Stimulated activated CD4-positive, alpha-beta T cell treated with anti-CD3 and anti-CD28 coated beads, Interleukin-2, amount 100 ng/mL, for 24 hours (primary cell): ENCODE measurements around the gene SLC10A7.

ENCODE experiments used
- DNase-seq, 2 donors: peaks; one replicate each; pipeline ENCODE4 v3.0.0-alpha.2; 2020

Gene SLC10A7

DNA sequence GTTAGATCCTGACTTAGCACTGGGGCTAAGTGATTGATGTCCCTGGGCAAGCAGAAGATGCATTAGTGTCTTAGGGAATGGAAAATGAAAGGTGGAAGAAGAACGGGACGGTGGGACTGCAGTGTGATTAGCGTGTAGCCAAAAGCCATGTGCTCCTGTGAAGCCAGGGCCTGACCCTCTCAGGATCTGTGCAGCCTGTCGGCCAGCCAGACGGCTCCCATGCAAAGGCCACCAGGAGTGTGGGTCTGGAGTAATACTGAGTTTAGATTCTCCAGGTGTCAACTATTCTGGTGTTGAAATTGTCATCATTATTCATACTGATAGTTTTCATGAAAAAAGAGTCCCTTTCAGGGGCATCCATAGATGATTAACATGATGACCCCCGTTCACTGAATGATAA, 275.4 kb downstream of the SLC10A7 start:
- DNase-seq: no peak

DNA sequence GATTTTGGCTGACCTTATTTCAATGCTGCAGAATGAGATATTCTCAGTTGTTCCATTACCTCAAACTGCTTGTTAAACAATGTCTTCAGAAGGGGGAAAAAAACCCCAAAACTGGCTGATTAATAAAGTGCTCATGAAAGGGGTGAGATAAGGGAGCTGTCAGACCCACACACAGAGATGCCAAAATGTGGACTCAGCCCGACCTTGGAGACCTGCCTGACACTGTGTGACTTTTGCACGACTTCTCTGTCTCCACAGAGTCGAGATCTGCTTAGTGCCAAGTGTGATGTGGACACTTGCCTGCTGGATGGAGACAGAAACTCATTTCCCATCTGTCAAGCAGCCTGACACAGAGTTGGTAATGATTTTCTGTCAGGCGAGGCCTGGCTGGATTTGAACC, 275.9 kb downstream of the SLC10A7 start:
- DNase-seq: no peak

DNA sequence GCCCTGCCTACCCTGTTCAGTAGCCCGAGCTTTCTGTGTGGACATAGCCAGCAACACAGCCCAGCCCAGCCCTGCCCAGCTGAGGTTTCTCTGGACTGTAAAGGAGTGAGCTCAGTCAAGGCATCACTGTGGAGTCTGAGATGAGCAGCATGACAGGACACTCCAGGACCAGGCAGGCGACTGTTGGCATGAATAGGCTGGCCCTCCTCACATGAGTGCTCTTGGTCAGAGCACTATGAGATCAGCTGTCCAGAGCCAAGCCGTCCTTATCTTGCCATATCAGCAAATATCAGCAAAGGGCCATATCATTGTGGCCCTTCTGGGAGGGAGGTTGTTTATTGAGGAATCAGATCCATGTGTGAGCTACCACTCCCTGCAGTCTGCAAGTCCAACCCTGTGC, 276.5 kb downstream of the SLC10A7 start:
- no peak for DNase-seq

- no peak for DNase-seq
These were observed 277.2 kb downstream of the SLC10A7 start for GRCh38 chr4:146244496-146244895.

DNA sequence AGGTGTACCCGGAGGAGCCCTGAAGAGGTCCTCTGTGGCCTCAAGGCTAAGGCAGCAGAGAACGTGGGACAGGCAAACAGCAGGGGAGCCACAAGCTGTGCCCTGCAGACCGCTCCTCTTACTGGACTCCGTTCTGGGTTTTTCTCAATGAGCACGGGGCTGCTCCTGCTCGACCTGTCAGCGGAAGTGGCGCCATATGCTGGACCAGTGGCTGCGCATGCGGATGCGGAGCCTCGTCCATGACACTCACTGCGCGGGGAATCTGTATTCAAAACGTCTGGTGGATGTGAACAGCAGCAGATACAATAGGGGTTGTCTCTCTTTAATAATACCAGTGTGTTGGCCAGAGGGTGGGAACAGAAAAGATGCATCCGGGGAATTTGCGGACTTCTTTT, 277.9 kb downstream of the SLC10A7 start:
- DNase-seq: no peak

DNA sequence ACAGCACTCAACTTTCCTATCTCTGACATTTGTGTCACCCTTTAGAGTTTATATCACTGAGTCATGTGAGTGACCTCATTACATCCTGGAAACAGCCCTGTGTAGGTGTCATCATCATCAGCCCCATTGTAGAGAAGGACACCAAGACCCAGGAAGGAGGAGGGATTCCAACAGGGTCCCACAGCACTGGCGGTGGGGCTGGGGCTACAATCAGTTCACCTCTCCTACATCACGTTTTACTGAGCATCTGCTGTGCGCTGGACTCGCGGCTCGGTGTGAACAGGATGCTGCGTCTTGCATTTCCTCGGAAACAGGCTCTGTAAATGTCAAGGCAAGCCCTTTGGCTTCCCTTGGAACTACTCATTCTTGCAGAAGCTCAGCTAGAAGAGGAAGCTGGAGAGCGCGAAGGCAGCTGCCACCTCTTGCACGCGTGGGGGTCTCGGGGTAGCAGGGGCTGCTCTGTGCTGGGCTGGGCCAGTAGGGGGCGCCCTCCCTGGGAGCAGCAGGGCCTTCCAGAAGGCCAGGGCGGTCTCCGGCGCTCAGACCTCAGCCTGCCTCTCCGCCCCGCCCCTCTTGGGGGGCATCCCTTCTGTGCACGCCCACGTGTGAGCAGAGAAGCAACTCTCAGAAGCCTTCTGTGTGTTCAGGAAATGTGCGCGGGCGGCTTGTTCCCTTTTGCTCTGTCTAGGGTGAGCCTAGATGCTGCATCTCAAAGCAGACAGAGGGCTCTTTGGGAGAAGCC, 278.4 kb downstream of the SLC10A7 start:
- peak; percentile 56 to 75 for DNase-seq

GRCh38 chr4:146238107-146238506, 283.6 kb downstream of the SLC10A7 start:
- no peak for DNase-seq

DNA sequence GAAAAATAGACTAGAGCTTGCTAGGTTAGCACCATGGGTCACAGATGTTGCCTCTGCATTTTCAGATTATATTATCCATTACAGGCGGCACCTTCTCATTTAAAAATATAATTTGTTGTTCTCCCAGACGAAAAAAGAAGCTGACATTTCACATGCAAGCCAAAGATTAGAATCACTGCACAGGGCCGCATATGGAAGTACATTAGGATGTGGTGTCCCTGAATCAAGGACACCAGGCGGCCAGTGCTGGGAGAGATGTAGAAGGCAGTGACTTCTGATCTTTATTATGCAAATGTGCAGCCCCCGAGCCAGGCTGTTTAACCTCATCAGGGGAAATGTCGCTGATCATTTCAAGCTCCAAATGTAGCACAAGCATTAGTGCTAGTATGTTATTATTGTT, 284.6 kb downstream of the SLC10A7 start:
- no peak for DNase-seq

- DNase-seq: no peak
These were observed 285.5 kb downstream of the SLC10A7 start for GRCh38 chr4:146236216-146236615.

GRCh38 chr4:146235654-146236177, 286.0 kb downstream of the SLC10A7 start:
- DNase-seq: no peak

GRCh38 chr4:146232131-146232722, 289.5 kb downstream of the SLC10A7 start:
- no peak for DNase-seq

DNA sequence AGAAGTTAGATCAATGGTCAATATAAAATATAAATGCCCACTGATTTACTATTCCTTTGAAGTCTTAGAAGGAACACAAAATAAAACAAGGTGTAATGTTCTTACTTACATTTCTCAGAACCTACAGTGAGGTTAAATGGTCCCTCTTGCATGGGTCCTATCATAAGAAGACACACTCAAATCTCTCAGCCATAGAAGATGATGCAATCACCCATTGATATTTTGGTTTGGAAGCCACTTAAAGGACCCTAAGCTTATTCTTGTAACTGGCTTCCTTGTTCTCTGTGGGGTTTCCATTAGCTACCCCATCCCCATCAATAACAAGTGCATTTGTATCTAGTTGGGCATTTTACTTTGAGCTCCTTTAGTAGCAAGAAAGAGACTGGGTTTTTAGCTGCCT, 292.3 kb downstream of the SLC10A7 start:
- DNase-seq: no peak

- DNase-seq: no peak
These were observed 297.3 kb downstream of the SLC10A7 start for GRCh38 chr4:146224326-146224966.

- no peak for DNase-seq
These were observed 299.4 kb downstream of the SLC10A7 start for GRCh38 chr4:146222313-146222712.

DNA sequence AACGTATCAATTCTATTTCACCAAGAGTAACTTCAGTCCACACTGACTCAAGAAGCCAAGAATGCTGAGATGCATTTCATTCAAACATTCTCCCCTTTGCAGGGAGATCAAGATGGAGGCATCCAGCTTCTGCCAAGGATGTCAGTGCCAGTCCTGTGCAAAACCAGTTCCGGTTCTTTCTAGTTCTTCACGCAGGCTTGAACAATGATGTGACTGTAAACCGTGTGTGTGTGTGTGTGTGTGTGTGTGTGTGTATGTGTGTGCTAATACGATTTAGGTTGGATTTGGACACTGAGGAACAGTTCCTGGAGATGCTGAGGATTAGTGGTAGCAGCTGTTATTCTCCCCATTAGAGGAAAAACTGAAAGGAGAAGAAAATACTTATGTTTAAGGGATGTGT, 307.5 kb downstream of the SLC10A7 start, which contains the start of gene REELD1:
Gene REELD1 (plus strand): TSS at position 301 of the 400 bp plus-strand sequence. CDS start 2,415 bp downstream, outside the sequence.
- no peak for DNase-seq

- no peak for DNase-seq
These were observed 309.0 kb downstream of the SLC10A7 start for GRCh38 chr4:146212781-146213180.

DNA sequence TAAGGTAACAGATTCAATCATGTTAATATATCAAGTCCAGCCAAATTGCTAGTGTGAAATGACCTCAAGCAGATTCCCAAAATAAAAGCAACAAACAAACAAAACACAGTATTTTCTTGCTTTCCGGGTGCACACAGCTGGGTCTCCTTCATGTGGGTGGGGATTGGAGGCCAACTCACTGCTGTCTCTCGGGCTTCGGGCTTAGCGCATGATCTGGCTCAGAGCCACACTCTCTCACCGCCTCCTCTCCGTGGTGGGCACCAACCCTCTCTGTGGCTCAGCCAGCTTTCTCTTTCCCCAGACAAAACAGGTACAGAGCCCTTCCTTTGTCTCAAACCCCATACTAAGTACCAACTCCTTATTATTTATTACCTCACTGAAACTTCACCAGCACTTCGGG, 310.3 kb downstream of the SLC10A7 start:
- no peak for DNase-seq

- no peak for DNase-seq
These were observed 310.9 kb downstream of the SLC10A7 start for GRCh38 chr4:146210890-146211289.

DNA sequence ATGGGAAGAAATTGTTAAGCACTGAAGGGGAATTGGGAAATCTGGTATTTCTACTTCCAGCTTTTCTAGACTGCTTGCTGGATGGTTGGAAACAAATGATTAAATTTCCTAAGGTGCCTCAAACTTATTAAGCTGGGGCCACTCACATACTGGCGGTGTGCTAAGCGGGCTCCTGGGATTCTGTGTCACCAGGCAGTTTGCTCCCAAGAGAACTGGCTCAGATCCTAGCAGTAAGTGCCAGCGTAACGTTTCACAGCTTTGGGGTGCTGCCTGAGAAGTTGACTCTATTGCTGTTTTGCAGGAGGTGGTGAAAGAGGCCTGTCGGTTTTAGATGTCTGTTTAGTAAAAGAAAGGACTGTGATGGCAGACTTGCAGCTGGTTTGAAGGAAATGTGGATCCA, 314.3 kb downstream of the SLC10A7 start:
- no peak for DNase-seq
